Caco-2 (cell line): ENCODE results near the gene SRGAP2C. TPM values are rescaled to one million over a fixed set of nuclear protein-coding genes. Genes with fewer than 3 reads are reported as not detected.
"Not testable (repeated sequence)": the region's sequence is repeated elsewhere in the genome, so short reads cannot be mapped to it uniquely, and the experiment has no call there.

Source experiments
- BruUV-seq: library from RNA; stranded (reverse); fragments of 400-500 nt; replicated peaks from 2 replicates; lab custom pipeline; 2021; lab: Mats Ljungman, UMichigan
- CTCF ChIA-PET: fragments of 300-600 bp; sonication (Branson Sonifier 250); formaldehyde crosslinking; loops from one replicate; lab custom pipeline; 2022; ENCODE audit warnings: antibody characterized with exemption; lab: Charles Lee
- POLR2A ChIA-PET: fragments of 300-600 bp; sonication (Branson Sonifier 250); formaldehyde crosslinking; loops from one replicate; lab custom pipeline; 2022; ENCODE audit warnings: antibody characterized with exemption; lab: Charles Lee
- DNase-seq, 2 experiments: peaks; one replicate each; pipeline versions ENCODE4 v3.0.0 to v3.0.0-alpha.2; 2020 to 2022
- H3K27me3 ChIP-seq: replicated peaks from 2 replicates; pipeline ENCODE4 v1.6.0; 2011; ENCODE audit warnings: low read length; ENCODE audit not compliant: control insufficient read depth, insufficient read depth
- H3K36me3 ChIP-seq: 2 replicates; pipeline ENCODE4 v1.5.1; 2011; ENCODE audit warnings: low read length; ENCODE audit not compliant: control insufficient read depth, insufficient read depth
- H3K4me1 ChIP-seq: fragments of 250-450 bp; sonication (Bioruptor Pico); 2 replicates; pipeline ENCODE4 v1.5.1; 2020; ENCODE audit warnings: mild to moderate bottlenecking
- H3K4me3 ChIP-seq: 2 replicates; pipeline ENCODE4 v1.5.1; 2011; ENCODE audit warnings: low read depth, mild to moderate bottlenecking, control low read depth, low read length
- H3K9me3 ChIP-seq: fragments of 250-450 bp; sonication (Bioruptor Pico); 2 replicates; pipeline ENCODE4 v1.5.1; 2020; ENCODE audit warnings: mild to moderate bottlenecking, moderate library complexity
- H3K27ac Mint-ChIP-seq: one replicate; pipeline ENCODE4 v1.8.0; 2022; ENCODE audit warnings: mixed read lengths; ENCODE audit not compliant: unreplicated experiment
- H3K27me3 Mint-ChIP-seq: one replicate; pipeline ENCODE4 v1.8.0; 2022; ENCODE audit warnings: mixed read lengths; ENCODE audit not compliant: insufficient read depth, unreplicated experiment
- H3K36me3 Mint-ChIP-seq: one replicate; pipeline ENCODE4 v1.8.0; 2022; ENCODE audit warnings: mild to moderate bottlenecking, mixed read lengths; ENCODE audit not compliant: insufficient read depth, unreplicated experiment
- H3K4me1 Mint-ChIP-seq: one replicate; pipeline ENCODE4 v1.8.0; 2022; ENCODE audit warnings: low read depth, mixed read lengths; ENCODE audit not compliant: unreplicated experiment
- H3K4me3 Mint-ChIP-seq: one replicate; pipeline ENCODE4 v1.8.0; 2022; ENCODE audit warnings: mild to moderate bottlenecking, moderate library complexity, mixed read lengths; ENCODE audit not compliant: unreplicated experiment
- H3K9me3 Mint-ChIP-seq: one replicate; pipeline ENCODE4 v1.8.0; 2022; ENCODE audit warnings: mixed read lengths; ENCODE audit not compliant: unreplicated experiment
- intact Hi-C: fragments of 100-400 bp; cut with micrococcal nuclease; formaldehyde crosslinking; loops from one replicate; pipeline ENCODE4 v1.10.0; 2022; ENCODE audit not compliant: unreplicated experiment
- total RNA-seq: library from RNA; stranded (reverse); gene quantifications from 2 replicates; pipeline ENCODE4 v1.2.3, GENCODE V29; 2022

The SRGAP2C gene
- total RNA-seq, 1 experiment from 2014 or later = 0.98 TPM

DNA sequence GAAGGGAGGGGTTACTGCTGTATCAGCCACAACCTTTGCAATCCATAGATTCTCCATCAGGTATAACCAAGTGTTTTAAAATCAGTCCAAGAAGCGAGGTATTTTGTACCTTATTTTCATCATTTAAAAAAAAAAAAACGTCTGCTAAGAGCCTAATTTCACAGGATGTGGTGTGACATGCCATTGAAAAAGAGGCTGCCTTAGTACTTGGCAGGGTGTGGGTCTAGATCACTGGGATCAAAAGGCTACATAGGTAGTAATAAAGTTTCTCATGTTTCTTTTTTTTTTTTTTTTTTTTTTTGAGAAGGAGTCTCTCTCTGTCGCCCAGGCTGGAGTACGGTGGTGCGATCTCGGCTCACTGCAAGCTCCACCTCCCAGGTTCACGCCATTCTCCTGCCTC lies 192.2 kb downstream of the SRGAP2C start:
- DNase-seq, H3K9me3 Mint-ChIP-seq, H3K4me3 ChIP-seq, intact Hi-C loops, H3K27ac Mint-ChIP-seq, POLR2A ChIA-PET, H3K36me3 Mint-ChIP-seq, H3K4me1 ChIP-seq, H3K9me3 ChIP-seq, CTCF ChIA-PET, H3K4me3 Mint-ChIP-seq, H3K36me3 ChIP-seq, BruUV-seq, H3K4me1 Mint-ChIP-seq, H3K27me3 Mint-ChIP-seq, H3K27me3 ChIP-seq: not testable (repeated sequence)

DNA sequence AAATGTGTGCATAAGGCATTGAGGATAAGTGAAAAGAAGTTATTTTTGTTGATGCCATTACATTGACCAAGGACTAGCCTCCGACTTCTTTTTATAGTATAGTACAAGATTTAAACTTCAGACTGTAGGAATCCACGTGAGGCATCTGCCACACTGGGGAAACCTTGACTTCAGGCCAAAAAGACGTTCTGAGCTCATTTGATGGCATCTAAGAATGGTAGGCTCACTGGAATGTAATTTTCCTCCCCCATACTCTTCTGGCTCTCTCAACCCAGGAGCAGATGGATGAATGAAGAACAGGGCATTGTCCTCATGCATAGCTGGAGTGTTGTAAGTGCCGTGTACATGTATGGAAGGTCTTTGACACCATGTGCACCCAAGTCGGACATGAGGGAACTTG lies 194.0 kb downstream of the SRGAP2C start:
- H3K27me3 ChIP-seq, H3K27me3 Mint-ChIP-seq, H3K4me3 ChIP-seq, BruUV-seq, H3K4me1 ChIP-seq, intact Hi-C loops, H3K27ac Mint-ChIP-seq, POLR2A ChIA-PET, DNase-seq, CTCF ChIA-PET, H3K36me3 Mint-ChIP-seq, H3K4me3 Mint-ChIP-seq, H3K4me1 Mint-ChIP-seq, H3K9me3 ChIP-seq, H3K9me3 Mint-ChIP-seq, H3K36me3 ChIP-seq: not testable (repeated sequence)

DNA sequence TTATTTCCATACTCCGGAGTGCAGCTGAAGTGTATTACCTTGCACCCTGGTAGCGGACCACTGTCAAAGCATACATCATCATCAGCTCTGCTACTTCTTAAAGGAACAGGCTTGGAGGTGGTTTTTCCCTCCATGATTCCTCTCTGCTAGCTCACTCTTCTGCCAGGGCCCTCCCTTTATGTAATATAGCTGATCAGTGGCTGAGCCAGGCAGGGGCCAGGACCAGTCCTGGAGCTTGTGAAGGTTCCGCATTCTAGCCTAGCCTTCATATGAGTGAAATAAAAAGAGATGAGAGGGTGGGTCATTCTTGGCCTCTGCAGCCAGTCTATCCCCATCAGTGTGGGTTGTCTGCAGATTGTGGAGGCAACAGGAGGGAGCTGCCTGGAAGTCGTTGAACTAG lies 200.0 kb downstream of the SRGAP2C start:
- intact Hi-C loops, H3K4me3 ChIP-seq, H3K27me3 ChIP-seq, H3K36me3 Mint-ChIP-seq, POLR2A ChIA-PET, H3K27ac Mint-ChIP-seq, H3K27me3 Mint-ChIP-seq, H3K4me1 ChIP-seq, BruUV-seq, DNase-seq, CTCF ChIA-PET, H3K9me3 ChIP-seq, H3K36me3 ChIP-seq, H3K4me1 Mint-ChIP-seq, H3K9me3 Mint-ChIP-seq, H3K4me3 Mint-ChIP-seq: not testable (repeated sequence)

DNA sequence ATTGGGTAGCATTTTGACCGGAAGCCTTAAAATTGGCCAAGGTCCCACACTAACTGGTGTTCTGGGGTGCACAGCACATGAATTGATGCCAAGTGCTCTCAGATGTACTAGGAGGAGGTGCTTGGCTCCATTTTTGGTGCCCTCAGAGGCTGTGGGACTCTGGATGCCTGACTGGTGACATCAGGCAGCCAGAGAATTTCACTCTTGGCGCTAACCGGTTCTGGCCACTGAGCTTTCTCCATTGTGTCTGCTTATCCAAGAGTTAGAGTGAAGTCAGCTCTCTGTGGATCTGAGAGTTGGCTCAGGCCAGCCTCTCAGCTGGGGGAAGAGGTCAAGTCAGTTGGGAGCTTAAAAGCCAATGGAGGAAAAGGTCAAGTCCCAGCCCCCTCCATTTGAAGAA lies 200.4 kb downstream of the SRGAP2C start:
- H3K9me3 ChIP-seq, H3K36me3 ChIP-seq, H3K27me3 ChIP-seq, BruUV-seq, POLR2A ChIA-PET, DNase-seq, intact Hi-C loops, H3K36me3 Mint-ChIP-seq, H3K4me3 Mint-ChIP-seq, CTCF ChIA-PET, H3K9me3 Mint-ChIP-seq, H3K4me1 Mint-ChIP-seq, H3K4me3 ChIP-seq, H3K27ac Mint-ChIP-seq, H3K4me1 ChIP-seq, H3K27me3 Mint-ChIP-seq: not testable (repeated sequence)

DNA sequence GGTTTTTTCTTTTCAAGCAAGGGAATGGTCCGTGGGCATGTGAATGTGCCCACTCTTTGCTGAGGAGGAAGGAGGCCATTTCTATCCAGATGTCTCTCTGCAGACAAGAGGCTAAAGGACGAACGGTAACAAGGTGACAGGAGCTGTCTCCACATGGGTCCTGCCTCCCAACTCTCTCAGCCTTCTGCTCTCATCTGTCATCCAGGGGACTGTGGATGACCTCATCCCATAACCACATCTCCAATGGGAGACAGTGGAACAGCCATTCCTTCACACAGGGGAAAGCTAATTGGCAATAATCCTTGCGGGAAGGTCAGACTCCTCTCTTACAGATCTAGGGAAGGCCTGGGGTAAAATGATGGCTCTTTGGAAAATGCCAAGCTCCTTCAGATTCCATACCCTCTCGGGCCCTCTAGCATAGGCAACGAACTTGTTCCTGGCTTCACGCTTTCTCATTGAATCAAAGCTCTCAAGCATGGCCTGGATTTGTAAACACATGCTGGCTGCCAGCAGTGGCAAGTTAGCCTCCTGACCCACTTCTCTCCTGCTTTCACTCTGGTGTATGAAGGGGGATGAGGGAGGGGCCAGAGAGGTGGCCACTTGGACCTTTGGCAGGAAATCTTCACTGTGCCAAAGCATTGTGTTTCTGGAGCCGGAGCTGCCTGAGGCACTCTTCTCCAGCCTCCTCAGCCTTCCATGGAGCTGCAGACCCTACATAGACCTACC lies 201.0 kb downstream of the SRGAP2C start:
- H3K4me1 Mint-ChIP-seq, POLR2A ChIA-PET, H3K27me3 ChIP-seq, H3K27me3 Mint-ChIP-seq, DNase-seq, H3K4me1 ChIP-seq, H3K4me3 ChIP-seq, BruUV-seq, CTCF ChIA-PET, H3K9me3 Mint-ChIP-seq, H3K36me3 Mint-ChIP-seq, H3K27ac Mint-ChIP-seq, H3K4me3 Mint-ChIP-seq, H3K9me3 ChIP-seq, intact Hi-C loops, H3K36me3 ChIP-seq: not testable (repeated sequence)

DNA sequence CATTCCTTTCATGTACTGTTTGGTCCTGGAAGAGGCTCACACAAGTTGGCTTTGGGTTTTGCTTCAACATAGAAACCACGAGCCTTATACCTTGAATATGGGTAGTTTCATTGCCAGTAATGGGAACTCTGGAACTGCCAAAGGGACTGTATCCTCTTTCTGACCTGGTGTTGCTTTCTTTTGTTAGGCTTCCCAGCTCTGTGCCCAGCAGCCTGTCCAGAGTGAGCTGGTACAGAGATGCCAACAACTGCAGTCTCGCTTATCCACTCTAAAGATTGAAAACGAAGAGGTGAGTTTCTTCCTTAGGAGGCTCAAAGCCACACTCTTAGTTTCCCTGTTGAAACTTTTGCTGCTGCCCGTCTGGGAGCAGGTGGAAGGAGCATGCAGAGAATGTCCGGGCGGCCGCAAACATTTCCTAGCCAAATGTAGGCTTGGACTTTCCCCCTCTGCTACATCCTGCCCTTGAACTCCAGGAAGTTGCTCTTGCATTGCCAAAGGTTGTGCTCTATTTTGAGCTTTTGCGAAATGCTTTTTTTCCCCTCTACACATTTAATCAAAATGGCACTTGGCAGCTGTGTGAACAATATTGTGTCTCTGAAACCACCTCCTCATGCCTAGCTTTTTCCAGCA lies 201.7 kb downstream of the SRGAP2C start:
- H3K9me3 Mint-ChIP-seq = not testable (repeated sequence)

More for the DNA sequence above, 201.7 kb downstream of the SRGAP2C start:
- H3K27me3 Mint-ChIP-seq, H3K36me3 Mint-ChIP-seq, H3K27me3 ChIP-seq, H3K4me3 Mint-ChIP-seq, CTCF ChIA-PET, H3K4me3 ChIP-seq, intact Hi-C loops, H3K27ac Mint-ChIP-seq, H3K4me1 Mint-ChIP-seq, H3K9me3 ChIP-seq, POLR2A ChIA-PET, DNase-seq, H3K4me1 ChIP-seq, BruUV-seq, H3K36me3 ChIP-seq: not testable (repeated sequence)
